ENCODE results near the gene PIF1. TPM values are rescaled to one million over a fixed set of nuclear protein-coding genes. Genes with fewer than 3 reads are reported as not detected.
A peak's percentile ranks its signal among the peaks of the same experiment; 100 is the strongest.
"Not testable (repeated sequence)": the region's sequence is repeated elsewhere in the genome, so short reads cannot be mapped to it uniquely, and the experiment has no call there.

Gene PIF1
- total RNA-seq, 1 donor from 2014 or later, result 0.99 TPM

DNA sequence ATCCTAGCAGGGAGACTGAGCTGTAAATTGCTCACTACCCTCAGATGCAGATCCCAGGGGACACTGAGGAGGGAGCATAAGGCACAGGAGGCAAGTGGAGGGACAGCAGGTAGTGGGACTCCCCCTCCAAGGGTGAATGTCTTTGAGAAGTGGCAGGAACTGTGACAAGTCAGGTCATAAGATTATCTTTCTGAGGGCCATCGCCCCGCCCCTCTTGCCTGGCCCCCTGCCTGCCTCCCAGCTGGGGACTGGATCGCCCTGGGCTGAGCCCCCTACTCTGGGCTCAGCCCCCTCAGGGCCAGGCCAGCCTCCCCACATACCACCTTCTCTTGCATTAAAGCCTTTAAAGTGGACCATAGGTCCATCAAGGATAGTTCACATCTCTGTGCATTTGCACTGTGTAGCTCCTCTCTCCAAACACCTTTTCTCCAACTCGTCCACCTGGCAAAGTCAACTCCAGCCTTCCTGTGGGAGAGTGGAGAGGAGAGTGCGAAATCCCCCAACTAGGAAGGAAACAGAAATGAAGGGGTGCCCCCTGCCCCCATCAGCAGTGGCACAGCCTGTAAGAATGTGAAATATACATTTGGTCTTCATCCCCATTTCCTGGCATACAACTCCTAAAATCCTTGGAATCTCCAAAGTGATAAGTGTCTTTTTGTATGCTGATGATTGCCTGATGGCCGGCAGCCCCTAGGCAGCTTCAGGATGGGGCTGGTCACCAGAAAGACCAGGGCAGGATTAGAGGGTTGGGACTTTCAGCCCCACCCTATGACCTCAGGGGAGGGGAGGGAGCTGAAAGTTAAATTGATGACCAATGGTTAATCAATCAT lies 14.7 kb downstream of the PIF1 start:
- no peak for DNase-seq (ENCODE audit: low spot score)

DNA sequence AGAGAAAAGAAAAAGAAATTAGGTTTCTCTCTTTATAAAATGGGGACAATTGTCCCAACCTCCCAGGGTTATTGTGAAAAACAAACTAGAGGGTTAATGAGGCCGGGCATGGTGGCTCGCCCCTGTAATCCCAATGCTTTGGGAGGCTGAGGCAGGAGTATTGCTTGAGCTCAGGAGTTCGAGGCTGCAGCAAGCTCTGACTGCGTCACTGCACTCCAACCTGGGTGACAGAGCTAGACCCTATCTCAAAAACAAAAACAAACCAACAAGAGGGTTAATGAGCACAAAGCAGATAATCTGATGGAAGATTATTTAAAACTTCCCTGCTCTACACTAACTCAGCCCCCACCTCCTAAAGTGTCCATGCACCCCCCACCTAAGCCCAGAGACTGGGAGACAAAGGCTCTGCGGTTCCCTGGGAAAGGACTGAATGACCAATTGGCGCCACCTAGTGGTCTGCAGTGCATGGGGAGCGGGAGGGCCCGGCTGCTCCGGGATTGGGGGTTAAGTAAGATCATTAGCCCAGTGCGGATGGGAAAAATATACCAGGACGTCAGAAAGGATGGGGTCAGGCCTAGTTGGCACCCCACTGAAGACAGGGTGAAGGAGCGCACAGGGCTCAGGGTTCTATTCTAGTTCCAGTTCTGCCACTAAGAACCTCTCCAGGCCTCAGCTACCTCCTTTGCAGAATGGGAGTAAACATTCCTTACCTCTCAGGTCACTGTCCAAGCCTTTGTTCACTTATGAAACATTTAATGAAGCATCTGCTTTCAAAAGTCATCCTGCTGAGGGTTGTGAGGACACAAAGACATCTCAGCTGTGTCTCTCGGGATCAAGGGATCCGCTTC lies 15.6 kb downstream of the PIF1 start:
- peak; percentile 86 for DNase-seq (ENCODE audit: low spot score)

DNA sequence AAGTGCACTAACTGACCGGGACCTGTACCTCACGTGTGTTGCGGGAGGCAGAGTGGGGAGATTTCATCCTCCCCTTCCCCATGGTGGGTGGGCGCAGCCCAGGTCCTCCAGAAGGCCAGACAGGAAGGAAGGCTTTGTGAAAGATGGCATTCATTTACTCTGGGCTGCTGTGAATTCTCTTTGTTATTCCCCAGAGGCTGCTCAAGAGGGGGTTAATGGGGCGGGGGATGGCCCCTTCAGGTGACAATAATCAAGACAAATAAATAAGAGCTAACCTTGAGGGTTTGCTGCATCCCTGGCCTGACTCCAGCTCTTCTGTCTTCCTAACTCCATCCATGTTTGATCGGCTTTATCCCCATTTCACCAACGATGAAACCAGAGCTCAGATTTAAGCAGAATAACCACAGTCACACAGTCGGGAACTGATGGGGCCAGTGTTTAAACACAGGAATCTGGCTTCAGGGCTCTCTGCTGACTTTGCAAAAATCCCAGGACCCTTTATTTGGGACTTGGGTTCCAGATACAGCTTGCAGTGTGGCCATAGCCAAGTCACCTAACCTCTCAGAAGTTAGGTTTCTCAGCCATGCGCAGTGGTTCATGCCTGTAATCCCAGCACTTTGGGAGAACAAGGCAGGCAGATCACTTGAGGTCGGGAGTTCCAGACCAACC lies 16.5 kb downstream of the PIF1 start:
- no peak for DNase-seq (ENCODE audit: low spot score)

DNA sequence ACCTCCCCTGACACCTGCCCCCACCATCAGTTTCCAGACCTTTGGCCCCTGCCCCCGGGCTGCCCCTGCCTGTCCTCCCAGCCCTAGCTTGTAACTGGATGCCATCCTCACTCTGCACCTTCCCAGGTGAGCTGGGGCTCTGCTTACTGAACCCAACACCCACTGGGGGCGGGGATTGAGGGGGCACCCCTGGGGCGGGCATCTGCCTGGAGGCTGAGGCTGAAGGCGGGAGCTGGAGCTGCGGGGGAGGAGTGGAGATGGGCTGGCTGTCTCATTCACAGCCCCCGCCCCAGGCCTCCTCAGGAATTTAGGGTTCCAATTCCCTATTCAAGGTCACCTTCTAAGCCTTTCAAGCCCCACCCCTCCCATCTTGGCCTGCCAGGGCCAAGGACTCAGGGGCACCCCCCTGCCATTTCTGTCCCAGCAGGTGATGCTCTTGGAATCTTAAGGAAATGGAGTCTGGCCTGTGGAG lies 17.7 kb downstream of the PIF1 start:
- no peak for DNase-seq (ENCODE audit: low spot score)

DNA sequence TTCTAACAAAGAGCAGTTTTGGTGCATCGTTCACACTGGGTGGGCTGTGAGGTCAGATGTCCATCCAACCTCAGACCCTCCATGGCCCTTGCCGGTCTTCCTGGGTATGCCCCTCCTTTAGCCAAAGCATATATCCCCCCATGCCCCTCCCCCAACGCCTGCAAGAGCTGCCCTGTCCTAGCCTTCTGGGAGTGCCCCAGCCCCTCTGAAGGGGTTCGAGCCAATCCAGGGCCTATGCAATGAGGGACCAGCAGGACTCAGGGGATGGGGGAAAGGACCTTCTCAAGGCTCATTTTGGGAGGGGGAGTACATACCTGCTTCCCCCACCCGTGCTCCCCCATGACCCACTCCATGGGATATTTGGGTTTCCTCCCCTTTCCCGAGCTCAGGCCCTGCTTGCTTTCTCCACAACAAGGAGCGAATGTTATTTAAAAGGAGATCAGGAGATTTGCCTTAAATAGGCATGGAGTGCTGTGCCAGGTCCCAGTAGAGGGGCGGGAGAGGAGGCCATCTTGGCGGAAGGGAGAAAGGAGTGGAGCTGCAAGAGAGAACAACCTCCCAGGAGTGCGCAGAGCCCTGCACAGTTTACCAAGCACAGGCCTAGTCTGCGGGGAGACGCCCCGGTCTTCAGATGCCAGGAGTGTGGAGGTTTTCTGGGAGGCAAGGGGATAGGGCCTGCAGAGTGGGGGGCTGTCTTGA lies 18.2 kb downstream of the PIF1 start:
- DNase-seq (ENCODE audit: low spot score), result no peak

DNA sequence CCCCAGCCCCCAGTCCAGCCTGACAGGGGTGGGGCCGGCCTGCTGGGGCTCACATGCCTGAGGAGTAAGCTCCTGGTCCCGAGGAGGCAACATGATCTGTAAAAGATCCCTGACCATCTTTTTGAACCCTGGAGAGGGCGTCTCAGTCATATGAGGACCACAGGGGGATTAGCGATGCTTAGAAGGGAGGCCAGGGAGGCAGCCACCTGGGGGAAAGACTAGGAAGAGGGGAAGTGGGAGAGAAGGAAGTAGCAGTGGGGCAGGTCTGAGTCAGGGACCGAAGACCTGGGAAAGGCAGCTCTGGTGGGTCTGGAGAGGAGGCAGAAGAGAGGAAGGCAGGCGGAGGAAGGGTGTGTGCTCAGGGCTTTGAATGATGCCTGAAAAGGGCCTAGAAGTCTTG lies 18.9 kb downstream of the PIF1 start:
- no peak for DNase-seq (ENCODE audit: low spot score)

DNA sequence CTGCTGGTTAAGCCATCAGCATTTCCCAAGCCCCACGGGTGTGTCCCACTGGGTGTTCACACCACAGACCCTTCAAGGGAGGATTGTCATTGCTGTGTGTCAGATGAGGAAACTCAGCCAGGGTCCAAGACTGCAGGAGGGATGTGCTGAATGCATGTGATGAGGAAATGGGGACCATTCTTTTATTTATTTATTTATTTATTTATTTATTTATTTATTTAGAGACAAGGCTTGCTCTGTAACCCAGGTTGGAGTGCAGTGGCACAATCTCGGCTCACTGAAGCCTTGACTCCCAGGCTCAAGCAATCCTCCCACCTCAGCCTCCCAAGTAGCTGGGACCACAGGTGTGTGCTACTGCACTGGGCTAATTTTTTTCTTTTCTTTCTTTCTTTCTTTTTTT lies 20.8 kb downstream of the PIF1 start:
- DNase-seq (ENCODE audit: low spot score), result no peak

DNA sequence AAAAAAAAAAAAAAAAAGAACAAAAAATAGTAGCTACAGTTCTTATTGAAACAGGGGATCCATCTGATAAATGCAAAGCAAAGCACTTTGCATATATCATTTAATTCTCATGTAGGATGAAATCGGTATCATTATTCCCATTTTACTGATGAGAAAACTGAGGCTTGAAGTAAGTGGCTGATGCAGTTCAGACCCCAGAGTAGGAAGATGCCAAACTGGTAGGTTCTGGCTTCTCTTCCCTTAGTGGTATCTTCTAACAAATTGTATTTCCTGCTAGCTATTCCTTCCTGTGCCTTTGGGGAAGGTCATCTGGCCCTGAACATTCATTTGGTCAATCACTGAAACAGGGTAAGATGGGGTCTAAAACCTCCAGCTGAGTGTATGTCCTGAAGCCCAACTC lies 21.9 kb downstream of the PIF1 start:
- DNase-seq (ENCODE audit: low spot score), result no peak

DNA sequence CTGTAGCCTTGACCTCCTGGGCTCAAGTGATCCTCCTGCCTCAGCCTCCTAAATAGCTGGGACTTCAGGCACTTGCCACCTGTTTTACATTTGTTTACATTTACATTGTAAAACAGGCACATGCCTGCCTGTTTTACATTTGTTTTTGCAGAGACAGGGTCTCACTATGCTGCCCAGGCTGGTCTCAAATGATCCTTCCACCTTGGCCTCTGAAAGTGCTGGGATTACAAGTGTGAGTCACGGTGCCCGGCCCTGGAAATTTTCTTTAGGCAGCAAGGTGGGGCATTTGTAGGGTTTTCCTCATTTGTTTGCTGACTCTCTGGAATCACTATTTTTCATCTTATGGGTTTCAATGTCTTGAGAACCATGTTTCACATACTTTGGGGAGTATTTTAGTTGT lies 25.0 kb downstream of the PIF1 start:
- DNase-seq (ENCODE audit: low spot score), result no peak

DNA sequence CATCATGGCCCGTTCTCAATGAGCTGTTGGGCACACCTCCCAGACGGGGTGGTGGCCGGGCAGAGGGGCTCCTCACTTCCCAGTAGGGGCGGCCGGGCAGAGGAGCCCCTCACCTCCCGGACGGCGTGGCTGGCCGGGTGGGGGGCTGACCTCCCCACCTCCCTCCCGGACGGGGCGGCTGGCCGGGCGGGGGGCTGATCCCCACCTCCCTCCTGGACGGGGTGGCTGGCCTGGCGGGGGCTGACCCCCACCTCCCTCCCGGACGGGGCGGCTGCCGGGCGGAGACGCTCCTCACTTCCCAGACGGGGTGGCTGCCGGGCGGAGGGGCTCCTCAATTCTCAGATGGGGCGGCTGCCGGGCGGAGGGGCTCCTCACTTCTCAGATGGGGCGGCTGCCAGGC lies 26.5 kb downstream of the PIF1 start:
- DNase-seq (ENCODE audit: low spot score), result not testable (repeated sequence)

DNA sequence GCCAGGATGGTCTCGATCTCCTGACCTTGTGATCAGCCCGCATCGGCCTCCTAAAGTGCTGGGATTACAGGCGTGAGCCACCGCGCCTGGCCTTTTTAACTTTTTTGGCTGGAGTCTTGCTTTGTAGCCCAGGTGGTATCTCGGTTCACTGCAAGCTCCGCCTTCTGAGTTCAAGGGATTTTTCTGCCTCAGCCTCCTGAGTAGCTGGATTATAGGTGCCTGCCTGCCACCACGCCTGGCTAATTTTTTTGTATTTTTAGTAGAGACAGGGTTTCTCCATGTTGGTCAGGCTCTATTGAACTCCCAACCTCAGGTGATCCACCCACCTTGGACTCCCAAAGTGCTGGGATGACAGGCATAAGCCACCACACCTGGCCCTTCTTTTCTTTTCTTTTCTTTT lies 29.5 kb downstream of the PIF1 start:
- DNase-seq (ENCODE audit: low spot score), result not testable (repeated sequence)

DNA sequence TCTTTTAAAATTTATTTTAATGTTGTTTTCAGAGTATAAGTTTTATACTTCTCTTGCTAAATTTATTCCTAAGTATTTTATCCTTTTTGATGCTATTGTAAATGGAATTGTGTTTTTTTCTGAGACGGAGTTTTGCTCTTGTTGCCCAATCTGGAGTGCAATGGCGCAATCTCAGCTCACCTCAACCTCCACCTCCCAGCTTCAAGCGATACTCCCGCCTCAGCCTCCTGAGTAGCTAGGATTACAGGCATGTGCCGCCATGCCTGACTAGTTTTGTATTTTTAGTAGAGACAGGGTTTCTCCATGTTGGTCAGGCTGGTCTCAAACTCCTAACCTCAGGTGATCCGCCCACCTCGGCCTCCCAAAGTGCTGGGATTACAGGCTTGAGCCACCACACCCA lies 30.1 kb downstream of the PIF1 start:
- DNase-seq (ENCODE audit: low spot score), result not testable (repeated sequence)

DNA sequence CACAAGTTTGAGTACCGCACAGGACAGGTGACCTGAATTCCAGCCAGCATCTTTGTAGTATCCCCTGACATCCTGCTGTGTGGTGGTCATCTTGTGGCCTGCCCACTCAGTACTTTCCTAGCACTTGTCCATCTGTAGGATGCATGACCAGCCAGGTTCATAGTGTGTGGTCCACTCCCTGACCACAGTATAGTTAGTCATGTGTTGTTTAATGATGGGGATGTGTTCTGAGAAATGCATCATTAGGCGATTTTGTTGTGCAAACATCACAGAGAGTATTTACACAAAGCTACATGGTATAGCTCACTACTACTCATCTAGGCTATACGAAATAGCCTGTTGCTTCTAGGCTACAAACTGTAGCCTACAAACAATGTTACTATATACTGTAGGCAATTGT lies 33.2 kb downstream of the PIF1 start:
- DNase-seq (ENCODE audit: low spot score), result no peak

DNA sequence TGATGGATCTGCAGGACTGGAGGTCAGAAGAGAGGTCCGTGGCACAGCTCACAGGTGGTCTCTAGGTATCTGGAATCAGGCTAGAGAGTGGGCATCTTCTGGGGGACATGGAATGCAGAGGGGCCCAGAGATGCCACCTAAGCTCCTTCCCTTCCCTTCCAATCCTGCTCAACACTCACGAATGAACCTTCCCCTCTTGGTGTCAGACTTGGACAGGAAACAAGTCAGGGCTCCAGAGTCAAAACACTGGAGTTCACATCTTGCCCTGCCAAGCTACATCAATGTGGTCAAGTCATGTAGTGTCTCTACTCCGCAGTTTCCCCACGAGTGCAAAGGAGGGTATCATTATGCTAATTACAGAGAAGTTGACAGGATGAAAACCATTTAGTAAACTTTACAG lies 34.0 kb downstream of the PIF1 start:
- DNase-seq (ENCODE audit: low spot score), result no peak

DNA sequence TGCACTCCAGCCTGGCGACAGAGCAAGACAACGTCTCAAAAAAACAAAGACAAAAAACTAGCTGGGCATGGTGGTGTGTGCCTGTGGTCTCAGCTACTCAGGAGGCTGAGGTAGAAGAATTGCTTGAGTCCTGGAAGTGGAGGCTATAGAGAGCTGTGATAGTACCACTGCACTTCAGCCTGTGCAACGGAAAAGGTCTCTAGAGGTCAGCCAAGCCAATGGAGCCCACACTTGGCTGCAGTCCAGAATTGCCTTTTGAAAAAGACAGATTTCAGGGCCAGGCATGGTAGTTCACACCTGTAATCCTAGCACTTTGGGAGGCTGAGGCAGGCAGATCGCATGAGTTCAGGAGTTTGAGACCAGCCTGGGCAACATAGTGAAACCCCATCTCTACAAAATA lies 41.7 kb downstream of the PIF1 start:
- DNase-seq (ENCODE audit: low spot score), result no peak

DNA sequence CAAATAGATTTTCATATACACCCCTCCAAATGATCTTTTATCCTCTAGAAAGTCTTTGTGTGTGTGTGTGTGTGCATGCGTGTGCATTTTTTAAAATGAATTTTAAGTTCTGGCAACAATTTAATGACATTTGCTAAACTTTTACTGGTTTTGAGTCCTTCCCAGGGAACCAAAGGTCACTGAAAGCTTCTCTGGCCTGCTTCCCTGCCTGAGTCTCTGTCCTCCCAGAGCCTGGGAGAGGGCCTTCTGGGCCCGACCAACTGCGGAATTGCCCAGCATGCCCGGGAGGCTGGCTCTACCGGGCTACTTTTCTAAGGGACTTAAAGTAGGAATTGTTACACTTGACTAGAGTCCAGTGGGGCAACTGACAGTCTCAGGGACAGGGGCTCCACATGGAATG lies 42.7 kb downstream of the PIF1 start:
- DNase-seq (ENCODE audit: low spot score), result no peak

DNA sequence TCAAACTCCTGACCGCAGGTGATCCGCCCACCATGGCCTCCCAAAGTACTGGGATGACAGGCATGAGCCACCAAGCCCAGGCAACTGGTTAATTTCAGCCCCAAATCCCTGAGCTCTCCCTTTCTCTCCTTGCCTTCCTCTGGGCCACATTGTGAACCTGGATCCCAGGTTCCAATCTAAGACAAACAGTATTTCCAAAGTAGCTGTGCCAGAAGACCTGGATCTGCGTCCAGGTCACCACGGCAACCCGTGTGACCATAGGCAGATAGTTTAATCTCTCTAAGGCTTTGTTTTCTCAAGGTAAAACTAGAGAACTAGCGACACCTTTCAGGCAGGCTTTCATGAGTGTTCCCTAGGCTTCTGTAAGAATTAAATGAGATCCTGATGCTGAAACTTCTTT lies 44.1 kb downstream of the PIF1 start:
- DNase-seq (ENCODE audit: low spot score), result no peak

DNA sequence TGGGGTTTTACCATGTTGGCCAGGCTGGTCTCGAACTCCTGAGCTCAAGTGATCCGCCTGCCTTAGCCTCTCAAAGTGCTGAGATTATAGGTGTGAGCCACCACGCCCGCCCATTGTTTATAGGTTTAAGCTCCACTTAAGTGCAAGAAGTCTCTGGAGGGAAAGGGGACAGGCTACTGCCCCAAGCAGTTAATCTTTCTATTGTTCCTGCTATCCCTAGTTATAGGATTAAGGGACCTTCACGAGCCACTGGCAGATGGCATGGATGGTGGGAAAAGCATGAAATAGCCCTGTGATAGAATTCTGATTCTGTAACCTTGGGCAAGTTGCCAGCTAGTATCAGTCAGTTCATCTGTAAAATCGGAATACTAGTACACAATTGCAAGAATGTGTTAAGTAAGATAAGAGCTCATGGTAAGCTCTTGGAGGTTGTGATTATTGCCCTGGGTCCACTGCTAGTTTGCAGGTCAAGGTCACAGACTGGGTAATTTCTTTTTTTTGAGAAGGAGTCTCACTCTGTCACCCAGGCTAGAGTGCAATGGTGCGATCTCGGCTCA lies 44.8 kb downstream of the PIF1 start:
- DNase-seq (ENCODE audit: low spot score), result no peak

DNA sequence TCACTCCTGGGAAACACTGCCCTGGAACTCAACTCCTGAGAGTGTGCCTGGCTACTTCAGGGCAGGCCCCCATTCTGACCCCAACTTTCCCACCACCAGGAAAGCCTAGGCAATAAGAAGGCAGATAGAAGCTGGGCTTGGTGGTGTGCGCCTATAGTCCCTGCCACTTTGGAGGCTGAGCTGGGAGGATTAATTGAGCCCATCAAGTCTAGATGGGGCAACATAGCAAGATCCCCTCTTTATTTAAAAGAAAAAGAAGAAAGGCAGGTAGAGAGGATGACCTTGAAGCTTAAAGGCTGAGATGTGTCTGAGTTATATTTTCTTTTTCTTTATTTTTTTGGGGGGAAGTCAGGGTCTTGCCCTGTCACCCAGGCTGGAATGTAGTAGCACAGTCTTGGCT lies 45.8 kb downstream of the PIF1 start:
- DNase-seq (ENCODE audit: low spot score), result no peak

DNA sequence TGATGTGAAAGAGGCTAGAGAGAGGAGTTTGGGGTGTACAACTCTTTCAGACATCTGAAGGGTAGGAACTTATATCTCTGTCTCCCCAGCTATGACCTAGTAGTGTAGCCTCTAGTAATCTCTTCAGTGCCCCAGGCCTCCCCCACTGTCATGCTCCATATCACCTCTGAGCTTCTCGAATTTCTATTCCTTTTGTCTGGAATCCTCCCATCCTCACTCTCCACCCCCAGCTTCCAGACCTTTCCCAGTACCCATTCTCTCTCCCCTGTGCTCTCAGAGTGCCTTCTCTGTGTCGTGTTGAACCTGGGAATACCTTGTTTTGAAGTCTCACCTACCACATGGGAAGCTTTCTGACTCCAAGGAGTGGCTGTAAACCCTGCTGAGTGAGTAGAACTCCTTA lies 46.4 kb downstream of the PIF1 start:
- no peak for DNase-seq (ENCODE audit: low spot score)

DNA sequence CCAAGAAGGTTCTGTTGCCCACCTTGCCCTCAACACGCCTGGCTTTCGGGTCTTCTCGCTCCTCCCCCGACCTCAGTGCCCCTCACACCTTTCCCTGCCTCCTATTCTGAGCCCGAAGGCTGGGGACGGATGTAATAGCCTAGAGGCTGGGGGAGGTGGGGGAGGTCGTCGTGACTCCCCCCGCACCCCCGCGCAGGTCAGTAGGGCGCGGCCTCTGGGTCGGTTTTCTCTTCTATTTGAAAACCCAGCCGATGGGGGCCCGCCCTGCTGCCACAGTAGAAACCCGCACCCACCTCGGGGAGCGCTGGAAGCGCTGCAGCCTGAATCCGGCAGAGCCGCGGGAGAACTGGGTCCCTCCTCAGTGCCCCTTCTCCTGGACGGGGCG lies 49.1 kb downstream of the PIF1 start:
- DNase-seq (ENCODE audit: low spot score), result no peak

All from ureter (tissue), 1 donor.